Measurements from ENCODE around the gene DDA1. TPM values are rescaled to one million over a fixed set of nuclear protein-coding genes. Genes with fewer than 3 reads are reported as not detected.

Gene DDA1
- total and polyA plus RNA-seq, 2 of the 13 experiments (the other 11 are each of a cell fraction or from before 2014, with no cell fraction given), result 24.5 to 26.0 TPM

DNA sequence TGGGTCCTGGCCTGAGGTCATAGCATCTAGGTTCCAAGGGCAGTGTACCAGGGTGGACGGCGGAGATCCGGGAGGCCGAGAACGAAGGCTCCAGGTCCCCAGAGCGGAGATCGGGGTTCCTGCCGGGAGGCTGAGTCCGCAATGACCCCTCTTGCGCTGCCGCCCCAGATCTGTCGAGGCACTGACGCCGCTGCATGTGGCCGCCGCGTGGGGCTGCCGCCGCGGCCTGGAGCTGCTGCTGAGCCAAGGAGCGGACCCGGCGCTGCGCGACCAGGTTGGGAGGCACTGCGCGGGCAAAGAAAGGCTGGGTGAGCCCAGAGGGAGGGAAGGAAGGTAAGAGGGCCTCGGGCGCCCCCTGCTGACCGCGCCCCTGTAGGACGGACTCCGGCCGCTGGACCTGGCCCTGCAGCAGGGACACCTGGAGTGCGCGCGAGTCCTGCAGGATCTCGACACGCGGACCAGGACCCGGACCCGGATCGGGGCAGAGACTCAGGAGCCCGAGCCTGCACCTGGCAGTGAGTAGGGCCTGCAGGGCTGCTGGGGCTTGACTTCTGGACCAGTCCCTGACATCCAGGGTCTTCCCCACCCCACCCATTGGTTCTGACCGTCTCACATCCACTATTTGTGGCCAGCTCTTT is 26.8 kb upstream of the DDA1 start (continued):
- TF ChIP-seq ZNF333 (CRISPR knock-in tag; IDR thresholded peaks at IDR 0.05; ENCODE audit: borderline replicate concordance), result peak; percentile 54; the same call in 1 of the 2 replicates
- TF ChIP-seq THAP11 (CRISPR knock-in tag; IDR thresholded peaks at IDR 0.05), result peak; percentile 55
- TF ChIP-seq, protein P1, sequence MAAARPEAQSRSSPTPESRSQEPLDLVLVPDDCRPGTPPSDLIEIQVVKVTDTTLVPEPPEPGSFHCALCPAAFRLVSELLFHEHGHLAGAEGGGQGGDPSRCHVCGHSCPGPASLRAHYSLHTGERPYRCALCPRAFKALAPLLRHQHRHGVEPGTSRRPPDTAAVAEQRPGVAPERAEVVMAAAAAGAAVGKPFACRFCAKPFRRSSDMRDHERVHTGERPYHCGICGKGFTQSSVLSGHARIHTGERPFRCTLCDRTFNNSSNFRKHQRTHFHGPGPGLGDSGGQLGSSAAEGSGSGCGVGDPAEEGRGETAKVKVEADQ (CRISPR knock-in tag; IDR thresholded peaks at IDR 0.05; ENCODE audit: borderline replicate concordance), result 0 out of 2 replicates have a peak, but pooled peaks have one; percentile 61
- peak; percentile 49; the same call in 1 of the 2 replicates for TF ChIP-seq ELF3 (CRISPR knock-in tag; IDR thresholded peaks at IDR 0.05)
- no peak for TF ChIP-seq GZF1 (CRISPR knock-in tag; IDR thresholded peaks at IDR 0.05)
- TF ChIP-seq, protein P2, sequence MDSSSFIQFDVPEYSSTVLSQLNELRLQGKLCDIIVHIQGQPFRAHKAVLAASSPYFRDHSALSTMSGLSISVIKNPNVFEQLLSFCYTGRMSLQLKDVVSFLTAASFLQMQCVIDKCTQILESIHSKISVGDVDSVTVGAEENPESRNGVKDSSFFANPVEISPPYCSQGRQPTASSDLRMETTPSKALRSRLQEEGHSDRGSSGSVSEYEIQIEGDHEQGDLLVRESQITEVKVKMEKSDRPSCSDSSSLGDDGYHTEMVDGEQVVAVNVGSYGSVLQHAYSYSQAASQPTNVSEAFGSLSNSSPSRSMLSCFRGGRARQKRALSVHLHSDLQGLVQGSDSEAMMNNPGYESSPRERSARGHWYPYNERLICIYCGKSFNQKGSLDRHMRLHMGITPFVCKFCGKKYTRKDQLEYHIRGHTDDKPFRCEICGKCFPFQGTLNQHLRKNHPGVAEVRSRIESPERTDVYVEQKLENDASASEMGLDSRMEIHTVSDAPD (CRISPR knock-in tag; IDR thresholded peaks at IDR 0.05), result no peak
- TF ChIP-seq, protein P3, sequence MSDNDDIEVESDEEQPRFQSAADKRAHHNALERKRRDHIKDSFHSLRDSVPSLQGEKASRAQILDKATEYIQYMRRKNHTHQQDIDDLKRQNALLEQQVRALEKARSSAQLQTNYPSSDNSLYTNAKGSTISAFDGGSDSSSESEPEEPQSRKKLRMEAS (IDR thresholded peaks at IDR 0.05), result peak; percentile 82
- TF ChIP-seq, protein P4, sequence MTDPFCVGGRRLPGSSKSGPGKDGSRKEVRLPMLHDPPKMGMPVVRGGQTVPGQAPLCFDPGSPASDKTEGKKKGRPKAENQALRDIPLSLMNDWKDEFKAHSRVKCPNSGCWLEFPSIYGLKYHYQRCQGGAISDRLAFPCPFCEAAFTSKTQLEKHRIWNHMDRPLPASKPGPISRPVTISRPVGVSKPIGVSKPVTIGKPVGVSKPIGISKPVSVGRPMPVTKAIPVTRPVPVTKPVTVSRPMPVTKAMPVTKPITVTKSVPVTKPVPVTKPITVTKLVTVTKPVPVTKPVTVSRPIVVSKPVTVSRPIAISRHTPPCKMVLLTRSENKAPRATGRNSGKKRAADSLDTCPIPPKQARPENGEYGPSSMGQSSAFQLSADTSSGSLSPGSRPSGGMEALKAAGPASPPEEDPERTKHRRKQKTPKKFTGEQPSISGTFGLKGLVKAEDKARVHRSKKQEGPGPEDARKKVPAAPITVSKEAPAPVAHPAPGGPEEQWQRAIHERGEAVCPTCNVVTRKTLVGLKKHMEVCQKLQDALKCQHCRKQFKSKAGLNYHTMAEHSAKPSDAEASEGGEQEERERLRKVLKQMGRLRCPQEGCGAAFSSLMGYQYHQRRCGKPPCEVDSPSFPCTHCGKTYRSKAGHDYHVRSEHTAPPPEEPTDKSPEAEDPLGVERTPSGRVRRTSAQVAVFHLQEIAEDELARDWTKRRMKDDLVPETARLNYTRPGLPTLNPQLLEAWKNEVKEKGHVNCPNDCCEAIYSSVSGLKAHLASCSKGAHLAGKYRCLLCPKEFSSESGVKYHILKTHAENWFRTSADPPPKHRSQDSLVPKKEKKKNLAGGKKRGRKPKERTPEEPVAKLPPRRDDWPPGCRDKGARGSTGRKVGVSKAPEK (CRISPR knock-in tag; IDR thresholded peaks at IDR 0.05; ENCODE audit: borderline replicate concordance), result 0 out of 2 replicates have a peak, but pooled peaks have one; percentile 57
- TF ChIP-seq, protein P5, sequence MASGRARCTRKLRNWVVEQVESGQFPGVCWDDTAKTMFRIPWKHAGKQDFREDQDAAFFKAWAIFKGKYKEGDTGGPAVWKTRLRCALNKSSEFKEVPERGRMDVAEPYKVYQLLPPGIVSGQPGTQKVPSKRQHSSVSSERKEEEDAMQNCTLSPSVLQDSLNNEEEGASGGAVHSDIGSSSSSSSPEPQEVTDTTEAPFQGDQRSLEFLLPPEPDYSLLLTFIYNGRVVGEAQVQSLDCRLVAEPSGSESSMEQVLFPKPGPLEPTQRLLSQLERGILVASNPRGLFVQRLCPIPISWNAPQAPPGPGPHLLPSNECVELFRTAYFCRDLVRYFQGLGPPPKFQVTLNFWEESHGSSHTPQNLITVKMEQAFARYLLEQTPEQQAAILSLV (CRISPR knock-in tag; IDR thresholded peaks at IDR 0.05; ENCODE audit: borderline replicate concordance), result peak; percentile 52; the same call in 1 of the 2 replicates
- no peak for TF ChIP-seq ZNF17 (CRISPR knock-in tag; IDR thresholded peaks at IDR 0.05)
- TF ChIP-seq MIER2 (CRISPR knock-in tag; IDR thresholded peaks at IDR 0.05), result 0 out of 2 replicates have a peak, but pooled peaks have one; percentile 37
- peak; percentile 38; the same call in 1 of the 2 replicates for TF ChIP-seq GATAD1 (CRISPR knock-in tag; IDR thresholded peaks at IDR 0.05)
- 0 out of 2 replicates have a peak, but pooled peaks have one; percentile 50 for TF ChIP-seq KMT2A (CRISPR knock-in tag; IDR thresholded peaks at IDR 0.05)
- no peak; the same call in 1 of the 2 replicates for TF ChIP-seq IRF2 (CRISPR knock-in tag; IDR thresholded peaks at IDR 0.05)
- peak; percentile 81; the same call in 1 of the 2 replicates for TF ChIP-seq NCOA1 (CRISPR knock-in tag; IDR thresholded peaks at IDR 0.05)
- no peak for TF ChIP-seq ZC3H13 (CRISPR knock-in tag; IDR thresholded peaks at IDR 0.05)
- no peak for TF ChIP-seq GLI4 (CRISPR knock-in tag; IDR thresholded peaks at IDR 0.05; ENCODE audit: borderline replicate concordance)
- TF ChIP-seq, protein P6, sequence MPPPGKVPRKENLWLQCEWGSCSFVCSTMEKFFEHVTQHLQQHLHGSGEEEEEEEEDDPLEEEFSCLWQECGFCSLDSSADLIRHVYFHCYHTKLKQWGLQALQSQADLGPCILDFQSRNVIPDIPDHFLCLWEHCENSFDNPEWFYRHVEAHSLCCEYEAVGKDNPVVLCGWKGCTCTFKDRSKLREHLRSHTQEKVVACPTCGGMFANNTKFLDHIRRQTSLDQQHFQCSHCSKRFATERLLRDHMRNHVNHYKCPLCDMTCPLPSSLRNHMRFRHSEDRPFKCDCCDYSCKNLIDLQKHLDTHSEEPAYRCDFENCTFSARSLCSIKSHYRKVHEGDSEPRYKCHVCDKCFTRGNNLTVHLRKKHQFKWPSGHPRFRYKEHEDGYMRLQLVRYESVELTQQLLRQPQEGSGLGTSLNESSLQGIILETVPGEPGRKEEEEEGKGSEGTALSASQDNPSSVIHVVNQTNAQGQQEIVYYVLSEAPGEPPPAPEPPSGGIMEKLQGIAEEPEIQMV (CRISPR knock-in tag; IDR thresholded peaks at IDR 0.05; ENCODE audit: low read depth), result peak; percentile 91; the same call in 1 of the 2 replicates
- no peak for TF ChIP-seq ZNF570 (CRISPR knock-in tag; IDR thresholded peaks at IDR 0.05; ENCODE audit: borderline replicate concordance)
